ENCODE measurements around the gene XRCC5. TPM values are rescaled to one million over a fixed set of nuclear protein-coding genes. Genes with fewer than 3 reads are reported as not detected.

Gene XRCC5
- total RNA-seq, 4 donors from 2014 or later = 107 to 132 (median 116) TPM

DNA sequence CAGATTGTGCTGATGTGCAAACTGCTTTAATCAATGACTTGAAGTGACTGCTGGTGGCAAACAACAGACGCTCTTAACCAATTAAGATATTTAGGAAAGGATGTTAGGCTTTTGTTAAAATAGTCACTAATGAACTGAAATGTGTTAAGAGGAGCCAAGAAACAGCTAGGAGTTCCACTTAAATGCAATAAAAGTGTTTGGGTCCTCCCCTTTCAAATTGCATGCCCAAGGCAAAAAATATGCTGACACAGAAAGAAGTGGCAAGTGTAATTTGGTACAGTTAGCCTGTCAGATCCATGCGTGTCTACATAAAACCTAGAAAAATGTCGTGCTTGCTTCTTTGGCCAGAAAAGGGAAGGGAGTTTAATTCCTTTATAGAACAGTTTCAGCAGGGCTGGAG lies 61.9 kb downstream of the XRCC5 start:
- DNase-seq (ENCODE audit: low spot score in 2 of 2) = no peak
- TF ChIP-seq, protein P1, sequence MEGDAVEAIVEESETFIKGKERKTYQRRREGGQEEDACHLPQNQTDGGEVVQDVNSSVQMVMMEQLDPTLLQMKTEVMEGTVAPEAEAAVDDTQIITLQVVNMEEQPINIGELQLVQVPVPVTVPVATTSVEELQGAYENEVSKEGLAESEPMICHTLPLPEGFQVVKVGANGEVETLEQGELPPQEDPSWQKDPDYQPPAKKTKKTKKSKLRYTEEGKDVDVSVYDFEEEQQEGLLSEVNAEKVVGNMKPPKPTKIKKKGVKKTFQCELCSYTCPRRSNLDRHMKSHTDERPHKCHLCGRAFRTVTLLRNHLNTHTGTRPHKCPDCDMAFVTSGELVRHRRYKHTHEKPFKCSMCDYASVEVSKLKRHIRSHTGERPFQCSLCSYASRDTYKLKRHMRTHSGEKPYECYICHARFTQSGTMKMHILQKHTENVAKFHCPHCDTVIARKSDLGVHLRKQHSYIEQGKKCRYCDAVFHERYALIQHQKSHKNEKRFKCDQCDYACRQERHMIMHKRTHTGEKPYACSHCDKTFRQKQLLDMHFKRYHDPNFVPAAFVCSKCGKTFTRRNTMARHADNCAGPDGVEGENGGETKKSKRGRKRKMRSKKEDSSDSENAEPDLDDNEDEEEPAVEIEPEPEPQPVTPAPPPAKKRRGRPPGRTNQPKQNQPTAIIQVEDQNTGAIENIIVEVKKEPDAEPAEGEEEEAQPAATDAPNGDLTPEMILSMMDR (IDR thresholded peaks at IDR 0.05) = no peak
- TF ChIP-seq POLR2A (IDR thresholded peaks at IDR 0.05) = no peak
- WGBS, 2 donors = 51 to 54% methylated on average over 3 of the region's 3 CpGs
- intact Hi-C loops (cut with DNase I; ENCODE audit: low total_unique reads) = no loop called here
- H3K4me3 ChIP-seq (ENCODE audit: low read depth, poor library complexity, severe bottlenecking) = no peak overlapping the region

DNA sequence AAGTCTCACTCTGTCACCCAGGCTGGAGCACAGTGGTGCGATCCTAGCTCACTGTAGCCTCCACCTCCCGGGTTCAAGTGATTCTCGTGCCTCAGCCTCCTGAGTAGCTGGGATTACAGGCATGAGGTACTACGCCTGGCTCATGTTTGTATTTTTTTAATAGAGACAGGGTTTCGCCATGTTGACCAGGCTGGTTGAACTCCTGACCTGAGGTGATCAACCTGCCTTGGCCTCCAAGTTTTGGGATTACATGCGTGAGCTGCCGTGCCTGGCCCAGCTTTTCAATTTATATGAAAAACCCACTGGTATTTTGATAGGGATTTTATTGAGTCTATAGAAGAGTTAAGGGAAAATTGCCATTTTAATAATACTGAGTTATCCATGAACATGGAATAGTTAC lies 63.3 kb downstream of the XRCC5 start:
- H3K4me3 ChIP-seq (ENCODE audit: low read depth, poor library complexity, severe bottlenecking) = no peak overlapping the region
- 93 to 97% methylated on average over 7 of the region's 7 CpGs for WGBS, 2 donors
- TF ChIP-seq POLR2A (IDR thresholded peaks at IDR 0.05) = no peak
- TF ChIP-seq, protein P1 (IDR thresholded peaks at IDR 0.05) = no peak
- no peak for DNase-seq (ENCODE audit: low spot score in 2 of 2)
- intact Hi-C loops (cut with DNase I; ENCODE audit: low total_unique reads) = no loop called here

DNA sequence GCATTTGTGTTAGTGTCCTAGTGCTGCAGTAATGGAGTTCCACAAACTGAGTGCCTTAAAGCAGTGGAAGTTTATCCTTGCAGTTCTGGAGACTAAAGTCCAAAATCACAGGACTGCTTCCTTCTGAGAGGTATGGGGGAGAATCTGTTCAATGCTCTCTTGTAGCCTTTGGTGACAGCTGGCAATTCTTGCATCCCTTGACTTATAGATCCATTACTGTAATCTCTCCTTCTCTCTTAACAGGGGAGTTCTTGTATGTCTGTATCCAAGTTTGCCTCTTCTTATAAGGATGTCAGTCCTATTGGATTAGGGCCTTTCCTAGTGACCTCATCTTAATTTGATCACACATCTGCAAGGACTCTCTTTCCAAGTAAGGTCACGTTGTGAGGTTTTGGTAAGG lies 69.9 kb downstream of the XRCC5 start:
- no peak overlapping the region for H3K4me3 ChIP-seq (ENCODE audit: low read depth, poor library complexity, severe bottlenecking)
- WGBS, 2 donors = 83 to 90% methylated on average over 1 of the region's 1 CpG
- intact Hi-C loops (cut with DNase I; ENCODE audit: low total_unique reads) = no loop called here
- TF ChIP-seq POLR2A (IDR thresholded peaks at IDR 0.05) = no peak
- TF ChIP-seq, protein P1 (IDR thresholded peaks at IDR 0.05) = no peak
- no peak for DNase-seq (ENCODE audit: low spot score in 2 of 2)

DNA sequence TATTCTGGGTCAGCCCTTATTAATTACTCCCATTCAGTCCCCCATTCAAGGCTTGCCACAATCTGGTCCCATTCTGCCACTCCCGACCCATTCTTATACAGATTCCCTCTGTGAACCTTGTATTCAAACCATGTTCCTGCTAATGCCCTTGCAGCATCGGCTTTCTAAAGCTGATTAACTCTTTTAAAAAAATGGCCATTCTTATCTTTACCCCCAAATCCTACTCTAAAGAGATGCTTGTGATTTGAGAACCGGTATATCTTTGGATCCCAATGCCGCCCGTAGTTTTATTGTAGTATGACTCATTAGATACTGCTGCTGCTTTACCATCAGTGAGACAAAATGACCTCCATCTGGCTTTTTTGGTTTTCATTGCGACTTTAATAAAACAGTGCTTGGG lies 72.2 kb downstream of the XRCC5 start:
- WGBS, 2 donors = 89 to 91% methylated on average over 6 of the region's 6 CpGs

DNA sequence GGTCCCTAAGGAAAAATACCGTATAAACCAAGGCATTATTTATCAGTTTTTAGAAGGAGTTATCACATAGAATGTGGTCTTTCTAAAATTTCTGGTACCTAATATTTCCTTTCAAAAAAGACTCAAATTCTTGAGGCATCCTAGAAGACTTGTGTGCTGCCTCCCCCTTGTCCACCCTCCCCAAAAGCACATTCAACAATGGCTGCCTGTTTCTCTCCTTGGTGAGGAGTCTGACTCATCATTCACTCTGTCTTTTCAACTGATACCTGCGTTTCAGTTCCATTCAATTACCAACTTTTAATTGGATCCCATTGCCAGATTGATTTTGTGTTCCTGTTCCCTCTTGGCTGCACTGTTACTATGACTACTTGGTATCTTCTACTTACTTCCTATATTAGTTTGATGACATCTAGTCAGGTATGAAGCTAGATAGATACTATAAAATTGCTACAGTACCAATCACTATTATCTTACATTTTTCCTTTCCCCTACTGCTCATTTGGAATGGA lies 72.9 kb downstream of the XRCC5 start:
- no peak for DNase-seq (ENCODE audit: low spot score in 2 of 2)
- TF ChIP-seq POLR2A (IDR thresholded peaks at IDR 0.05) = no peak
- TF ChIP-seq, protein P1 (IDR thresholded peaks at IDR 0.05) = no peak
- intact Hi-C loops (cut with DNase I; ENCODE audit: low total_unique reads) = no loop called here
- 61 to 65% methylated on average over 2 of the region's 2 CpGs for WGBS, 2 donors
- H3K4me3 ChIP-seq (ENCODE audit: low read depth, poor library complexity, severe bottlenecking) = no peak overlapping the region

More for the DNA sequence above, 72.2 kb downstream of the XRCC5 start:
- intact Hi-C loops (cut with DNase I; ENCODE audit: low total_unique reads) = no loop called here
- H3K4me3 ChIP-seq (ENCODE audit: low read depth, poor library complexity, severe bottlenecking) = no peak overlapping the region
- no peak for DNase-seq (ENCODE audit: low spot score in 2 of 2)
- TF ChIP-seq, protein P1 (IDR thresholded peaks at IDR 0.05) = no peak
- no peak for TF ChIP-seq POLR2A (IDR thresholded peaks at IDR 0.05)

DNA sequence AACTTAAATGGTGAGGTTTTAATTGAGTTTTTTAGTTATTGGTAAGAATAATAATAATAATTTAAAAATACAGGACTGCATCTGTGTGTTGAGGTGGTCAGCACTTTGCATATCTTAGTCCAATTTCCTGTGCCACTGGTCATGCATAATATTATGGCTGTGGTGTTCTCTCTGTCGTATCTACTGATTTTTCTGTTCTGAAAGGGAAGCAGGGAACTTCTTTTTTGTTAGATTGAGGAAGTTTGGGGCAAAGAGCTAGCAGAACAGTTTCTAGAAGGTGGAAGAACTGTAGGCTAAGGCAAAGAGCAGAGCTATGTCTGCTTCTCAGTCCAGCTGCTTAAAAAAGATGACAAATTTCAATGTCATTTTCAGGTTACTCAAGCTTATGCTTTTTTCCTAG lies 74.3 kb downstream of the XRCC5 start:
- 70 to 81% methylated on average over 1 of the region's 1 CpG for WGBS, 2 donors
- H3K4me3 ChIP-seq (ENCODE audit: low read depth, poor library complexity, severe bottlenecking) = no peak overlapping the region
- intact Hi-C loops (cut with DNase I; ENCODE audit: low total_unique reads) = no loop called here
- DNase-seq (ENCODE audit: low spot score in 2 of 2) = no peak
- TF ChIP-seq POLR2A (IDR thresholded peaks at IDR 0.05) = no peak
- TF ChIP-seq, protein P1 (IDR thresholded peaks at IDR 0.05) = no peak
